ENCODE results near the gene CLTC.

CLTC gene

DNA sequence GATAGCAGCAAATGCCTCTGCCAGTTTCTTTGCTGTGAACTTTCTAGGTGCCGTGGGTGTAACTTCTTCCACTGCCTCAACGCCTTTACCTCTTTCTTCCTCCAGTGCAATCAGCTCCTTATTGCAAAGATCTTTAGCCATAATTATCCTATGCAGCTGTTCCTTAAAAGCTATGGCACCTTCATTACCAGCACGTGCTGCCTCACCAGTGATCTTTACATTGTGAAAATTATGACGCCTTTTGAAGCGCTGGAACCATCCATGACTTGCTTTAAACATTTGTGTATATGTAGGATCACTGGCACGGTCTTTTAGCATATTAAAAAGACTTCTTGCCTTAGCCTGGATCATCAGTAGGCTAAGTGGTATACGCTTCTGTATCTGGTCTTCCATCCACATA is 79.5 kb downstream of the CLTC start:
- Histone ChIP-seq H3K9ac (ENCODE audit: low read depth, low read length, poor library complexity, severe bottlenecking) (no peak overlapping the region), H3K9me3 (ENCODE audit: insufficient read depth, low read depth, low read length) (no peaks in the 10 kb centered on the region), H3K4me2 (ENCODE audit: low read depth, low read length, poor library complexity, severe bottlenecking) (peak overlapping the region; percentile 46), H3K27me3 (ENCODE audit: insufficient read depth, low read length, poor library complexity, severe bottlenecking) (no peaks in the 10 kb centered on the region), H4K20me1 (ENCODE audit: insufficient read depth, low read length, poor library complexity, severe bottlenecking) (peaks cover 59% of the 10 kb centered on the region), H3K79me2 (ENCODE audit: insufficient read depth, low read length) (peaks cover 72% of the 10 kb centered on the region), H3K4me3 (ENCODE audit: low read length, poor library complexity, severe bottlenecking) (no peak overlapping the region), H2AFZ (ENCODE audit: low read length) (no peak overlapping the region), H3K4me1 (ENCODE audit: insufficient read depth, low read length, poor library complexity, severe bottlenecking) (peaks cover 21% of the 10 kb centered on the region), H3F3A (ENCODE audit: low read depth) (no peaks in the 10 kb centered on the region), H3K9me2 (replicated peaks; ENCODE audit: low read depth, low read length) (no peaks in the 10 kb centered on the region), H3K36me3 (ENCODE audit: insufficient read depth, low read length) (peaks cover 52% of the 10 kb centered on the region)
- TF ChIP-seq EZH2phosphoT487 (IDR thresholded peaks at IDR 0.05; ENCODE audit: borderline replicate concordance) (no peak), CTCF (conservative IDR thresholded peaks at IDR 0.05; ENCODE audit: low read length) (no peak)

GRCh38 chr17:59699786-59700185 is 80.1 kb downstream of the CLTC start:
- no peak overlapping the region for H2AFZ ChIP-seq (ENCODE audit: low read length)
- H3K9me3 ChIP-seq (ENCODE audit: insufficient read depth, low read depth, low read length) = no peaks in the 10 kb centered on the region
- peaks cover 46% of the 10 kb centered on the region for H3K36me3 ChIP-seq (ENCODE audit: insufficient read depth, low read length)
- no peaks in the 10 kb centered on the region for H3F3A ChIP-seq (ENCODE audit: low read depth)
- H3K4me3 ChIP-seq (ENCODE audit: low read length, poor library complexity, severe bottlenecking) = no peak overlapping the region
- H3K4me1 ChIP-seq (ENCODE audit: insufficient read depth, low read length, poor library complexity, severe bottlenecking) = peaks cover 25% of the 10 kb centered on the region
- H3K79me2 ChIP-seq (ENCODE audit: insufficient read depth, low read length) = peaks cover 77% of the 10 kb centered on the region
- peaks cover 63% of the 10 kb centered on the region for H4K20me1 ChIP-seq (ENCODE audit: insufficient read depth, low read length, poor library complexity, severe bottlenecking)
- no peaks in the 10 kb centered on the region for H3K9me2 ChIP-seq (replicated peaks; ENCODE audit: low read depth, low read length)
- TF ChIP-seq EZH2phosphoT487 (IDR thresholded peaks at IDR 0.05; ENCODE audit: borderline replicate concordance) = no peak
- H3K4me2 ChIP-seq (ENCODE audit: low read depth, low read length, poor library complexity, severe bottlenecking) = peak overlapping the region; percentile 46
- H3K27me3 ChIP-seq (ENCODE audit: insufficient read depth, low read length, poor library complexity, severe bottlenecking) = no peaks in the 10 kb centered on the region
- no peak overlapping the region for H3K9ac ChIP-seq (ENCODE audit: low read depth, low read length, poor library complexity, severe bottlenecking)

DNA sequence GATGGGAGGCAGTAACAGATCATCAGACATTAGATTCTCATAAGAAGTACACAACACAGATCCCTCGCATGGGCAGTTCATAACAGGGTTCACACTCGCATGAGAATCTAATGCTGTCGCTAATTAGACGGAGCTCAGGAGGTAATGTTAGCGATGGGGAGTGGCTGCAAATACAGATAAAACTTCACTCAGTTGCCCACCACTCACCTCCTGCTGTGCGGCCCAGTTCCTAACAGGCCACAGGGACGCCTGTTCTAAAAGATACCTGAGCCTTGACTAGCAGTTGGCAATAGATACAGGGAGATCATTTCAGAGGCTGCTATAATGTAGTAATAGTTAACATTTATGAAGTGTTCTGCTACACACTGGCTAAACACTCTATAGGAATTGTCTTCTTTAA is 82.6 kb downstream of the CLTC start:
- Histone ChIP-seq H3K9me2 (replicated peaks; ENCODE audit: low read depth, low read length) (no peaks in the 10 kb centered on the region), H3K4me2 (ENCODE audit: low read depth, low read length, poor library complexity, severe bottlenecking) (peak overlapping the region; percentile 47), H3K79me2 (ENCODE audit: insufficient read depth, low read length) (peaks cover 100% of the 10 kb centered on the region), H3K4me3 (ENCODE audit: low read length, poor library complexity, severe bottlenecking) (no peak overlapping the region), H3K4me1 (ENCODE audit: insufficient read depth, low read length, poor library complexity, severe bottlenecking) (peaks cover 42% of the 10 kb centered on the region), H4K20me1 (ENCODE audit: insufficient read depth, low read length, poor library complexity, severe bottlenecking) (peaks cover 69% of the 10 kb centered on the region), H3K27me3 (ENCODE audit: insufficient read depth, low read length, poor library complexity, severe bottlenecking) (peaks cover 3% of the 10 kb centered on the region), H3F3A (ENCODE audit: low read depth) (no peaks in the 10 kb centered on the region), H3K9me3 (ENCODE audit: insufficient read depth, low read depth, low read length) (no peaks in the 10 kb centered on the region), H2AFZ (ENCODE audit: low read length) (no peak overlapping the region), H3K36me3 (ENCODE audit: insufficient read depth, low read length) (peaks cover 22% of the 10 kb centered on the region), H3K9ac (ENCODE audit: low read depth, low read length, poor library complexity, severe bottlenecking) (no peak overlapping the region)
- TF ChIP-seq CTCF (conservative IDR thresholded peaks at IDR 0.05; ENCODE audit: low read length) = no peak
- TF ChIP-seq EZH2phosphoT487 (IDR thresholded peaks at IDR 0.05; ENCODE audit: borderline replicate concordance) = no peak

Measured in Loucy (cell line).